IPS-18c (cell line): Measurements from ENCODE around the gene TRIM44.

ENCODE experiments used
- H3K4me3 ChIP-seq: 2 replicates; pipeline ENCODE4 v1.7.0; 2013; ENCODE audit warnings: low read depth, mild to moderate bottlenecking, low read length, moderate library complexity; ENCODE audit not compliant: insufficient read depth
- H3K9me3 ChIP-seq: one replicate; pipeline ENCODE4 v1.6.1; 2013; ENCODE audit warnings: mild to moderate bottlenecking, low read length, moderate library complexity; ENCODE audit not compliant: control insufficient read depth, insufficient read depth

Gene TRIM44

DNA sequence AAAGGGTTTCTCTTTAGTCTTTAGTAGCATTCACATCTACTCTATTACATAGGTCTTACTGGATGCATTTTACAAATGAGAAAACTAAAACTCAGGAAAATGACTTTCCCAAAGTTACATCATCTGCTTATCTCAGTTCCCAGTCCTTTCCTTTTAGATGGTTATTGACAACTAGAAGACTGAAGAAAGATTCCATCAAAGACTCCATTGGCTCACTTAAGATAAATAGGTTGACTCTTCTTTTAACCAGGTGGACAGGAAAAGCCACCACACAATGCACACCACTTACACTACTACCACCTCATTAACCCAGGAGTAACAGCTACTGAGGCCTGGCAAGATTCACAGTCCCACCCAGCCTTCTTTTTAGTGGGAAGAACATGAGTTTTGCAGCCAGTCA lies 123.6 kb downstream of the TRIM44 start:
- H3K9me3 ChIP-seq = no peaks in the 10 kb centered on the region
- no peak overlapping the region for H3K4me3 ChIP-seq

DNA sequence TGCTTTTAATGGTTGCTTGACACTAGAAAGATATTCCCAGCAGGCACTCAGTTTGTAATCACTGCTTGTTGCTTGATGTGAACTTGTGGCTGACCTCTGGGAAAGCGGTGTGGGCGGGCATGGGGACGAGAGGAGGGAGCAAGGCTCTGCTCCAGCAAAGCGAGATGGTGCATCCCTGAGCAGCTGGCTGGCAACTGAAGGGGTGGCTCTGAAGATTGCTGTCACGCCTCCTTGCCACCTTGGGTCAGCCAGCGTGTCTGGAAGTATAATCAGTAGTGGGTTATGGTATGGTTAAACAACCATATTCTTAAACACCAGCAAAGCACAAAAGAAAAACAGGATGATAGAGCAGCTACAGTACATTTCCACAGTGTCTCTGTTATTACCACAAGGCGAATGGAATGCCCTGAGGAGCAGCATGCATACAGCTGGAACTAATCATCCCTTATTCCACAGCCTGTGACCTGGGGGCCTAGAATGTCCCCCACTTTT lies 124.5 kb downstream of the TRIM44 start:
- Histone ChIP-seq H3K9me3 (no peaks in the 10 kb centered on the region), H3K4me3 (no peak overlapping the region)

- no peak overlapping the region for H3K4me3 ChIP-seq
- H3K9me3 ChIP-seq = no peaks in the 10 kb centered on the region
Observed at GRCh38 chr11:35787626-35788025, 125.1 kb downstream of the TRIM44 start.

- H3K4me3 ChIP-seq = no peak overlapping the region
- no peaks in the 10 kb centered on the region for H3K9me3 ChIP-seq
Observed at GRCh38 chr11:35791088-35791958, 128.7 kb downstream of the TRIM44 start.

DNA sequence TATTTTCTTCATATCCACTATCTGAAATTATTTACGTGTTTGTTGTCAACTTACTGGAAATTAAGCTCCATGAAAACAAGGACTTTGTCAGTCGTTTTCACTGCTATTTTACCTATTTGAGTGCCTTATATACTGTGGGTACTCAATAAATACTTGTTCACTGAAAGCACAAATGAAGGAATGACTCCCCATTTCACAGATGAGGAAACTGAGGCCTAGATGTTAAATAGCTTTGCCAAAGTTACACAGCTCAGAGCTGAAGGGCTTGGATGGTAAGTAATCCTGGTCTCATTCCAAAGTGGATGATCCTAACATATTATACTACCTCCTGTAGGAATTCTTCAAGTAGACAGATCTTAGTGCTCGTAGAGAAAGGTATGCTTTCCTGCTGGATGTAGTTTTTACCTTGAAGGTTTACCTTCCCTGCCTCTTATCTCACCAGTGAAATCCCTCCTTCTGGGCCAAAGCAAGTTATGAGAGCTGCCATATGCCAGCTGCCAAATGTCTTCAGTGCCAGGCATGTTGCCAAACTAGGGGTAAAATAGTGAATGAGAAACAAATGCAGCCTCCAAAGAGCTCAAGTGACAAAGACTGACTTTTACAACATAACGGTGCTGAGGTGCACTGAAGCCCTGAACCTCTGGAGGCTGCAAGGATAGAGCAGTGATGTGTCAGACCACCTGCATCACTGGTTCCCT lies 129.7 kb downstream of the TRIM44 start:
- Histone ChIP-seq H3K4me3 (no peak overlapping the region), H3K9me3 (no peaks in the 10 kb centered on the region)

DNA sequence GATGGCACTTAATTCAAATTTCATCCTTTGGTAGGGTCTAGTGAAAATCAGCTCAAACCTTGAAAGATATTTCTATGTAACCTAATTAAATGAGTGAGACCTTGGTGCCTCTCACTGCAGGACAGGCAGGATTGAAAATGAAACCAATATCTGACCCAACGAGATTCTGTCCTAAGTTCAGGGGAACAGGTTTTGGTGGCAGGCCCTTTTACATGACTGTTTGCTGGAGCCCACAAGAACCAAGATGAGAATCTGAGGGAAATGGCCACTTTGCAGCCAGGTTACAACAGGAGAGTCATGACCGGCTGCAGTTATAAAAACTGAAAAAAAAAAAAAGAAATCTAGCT lies 130.2 kb downstream of the TRIM44 start:
- no peak overlapping the region for H3K4me3 ChIP-seq
- H3K9me3 ChIP-seq = no peaks in the 10 kb centered on the region

DNA sequence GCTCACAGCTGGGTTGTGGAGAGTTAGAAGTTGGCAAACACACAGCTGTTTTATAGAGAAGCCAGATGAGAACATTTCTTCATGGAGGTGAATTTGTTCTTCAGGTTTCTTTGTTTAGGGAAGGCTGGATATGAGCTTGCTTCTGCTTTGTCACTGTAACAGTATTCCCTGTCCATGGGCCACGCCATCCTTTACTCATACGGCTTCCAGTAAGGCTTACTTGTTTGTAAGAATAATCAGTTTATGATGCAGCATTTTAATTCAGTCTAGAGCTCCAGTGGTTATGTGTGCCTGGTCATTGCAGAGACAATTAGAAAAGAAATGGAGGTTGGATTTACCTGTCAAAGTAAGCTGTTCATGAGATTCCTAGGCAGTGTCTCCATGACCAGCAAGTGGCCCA lies 131.8 kb downstream of the TRIM44 start:
- Histone ChIP-seq H3K4me3 (no peak overlapping the region), H3K9me3 (no peaks in the 10 kb centered on the region)

GRCh38 chr11:35794850-35795249 lies 132.3 kb downstream of the TRIM44 start:
- Histone ChIP-seq H3K9me3 (no peaks in the 10 kb centered on the region), H3K4me3 (no peak overlapping the region)

- no peaks in the 10 kb centered on the region for H3K9me3 ChIP-seq
- H3K4me3 ChIP-seq = no peak overlapping the region
Observed at GRCh38 chr11:35796562-35796961, 134.0 kb downstream of the TRIM44 start.

GRCh38 chr11:35798423-35798822 lies 135.8 kb downstream of the TRIM44 start:
- no peak overlapping the region for H3K4me3 ChIP-seq
- H3K9me3 ChIP-seq = no peaks in the 10 kb centered on the region

DNA sequence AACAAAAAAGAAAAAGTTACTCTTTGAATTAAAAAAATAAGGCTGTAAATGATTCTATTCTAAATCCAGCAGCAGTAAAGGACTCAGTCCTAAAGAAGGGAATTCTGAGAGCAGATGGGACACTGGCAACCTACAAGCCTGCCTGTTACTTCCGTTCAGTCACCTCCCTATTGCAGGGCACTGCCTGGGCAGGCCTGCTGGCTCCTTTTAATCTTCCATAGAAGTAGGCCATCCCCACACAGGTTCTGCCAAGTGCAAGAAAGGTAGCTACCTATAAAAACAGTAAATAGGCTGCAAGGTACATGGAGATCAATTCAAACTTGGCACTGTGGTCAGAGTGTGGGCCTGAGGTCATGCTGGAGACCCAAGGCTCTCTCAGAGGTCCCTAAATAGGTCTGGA lies 136.4 kb downstream of the TRIM44 start:
- Histone ChIP-seq H3K9me3 (no peaks in the 10 kb centered on the region), H3K4me3 (no peak overlapping the region)

DNA sequence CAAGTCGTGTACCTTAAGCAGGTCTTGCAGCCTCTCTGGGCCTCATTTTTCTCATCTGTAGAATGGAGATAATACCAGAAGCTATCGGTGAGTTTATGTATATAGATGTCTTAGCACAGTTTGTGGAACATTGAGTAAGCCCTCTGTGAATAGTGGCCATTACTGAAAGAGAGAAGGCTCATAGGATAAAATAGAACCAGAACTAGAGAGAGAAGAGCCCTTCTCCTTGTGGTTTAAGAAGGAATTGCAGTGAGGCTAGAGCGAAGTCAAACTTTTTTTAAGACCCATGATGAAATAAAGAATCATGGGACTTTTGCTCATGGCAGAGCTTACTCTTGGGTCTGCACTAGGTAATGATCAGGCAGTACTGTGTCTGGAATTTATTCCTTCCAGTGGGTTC lies 137.1 kb downstream of the TRIM44 start:
- H3K9me3 ChIP-seq = no peaks in the 10 kb centered on the region
- H3K4me3 ChIP-seq = no peak overlapping the region

GRCh38 chr11:35800970-35801953 lies 138.7 kb downstream of the TRIM44 start:
- Histone ChIP-seq H3K4me3 (no peak overlapping the region), H3K9me3 (no peaks in the 10 kb centered on the region)

DNA sequence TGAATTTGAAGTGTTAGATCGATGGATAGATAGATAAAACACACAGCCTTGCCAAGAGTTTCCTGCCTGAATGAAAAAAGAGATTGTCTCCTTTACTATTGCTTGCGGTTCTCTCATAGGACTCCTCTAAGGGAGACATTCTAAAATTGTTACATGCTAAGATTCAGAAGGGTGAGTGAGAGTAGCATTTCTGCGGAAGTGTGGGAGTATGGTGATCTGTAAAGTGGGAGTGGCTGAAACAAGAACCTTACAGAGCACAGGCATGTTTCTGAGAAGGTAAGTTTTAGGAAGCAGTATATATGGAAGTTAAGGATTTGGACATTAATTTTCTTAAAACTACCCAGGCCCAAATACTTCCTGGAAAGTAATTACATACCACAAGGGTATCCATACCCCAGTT lies 139.6 kb downstream of the TRIM44 start:
- no peaks in the 10 kb centered on the region for H3K9me3 ChIP-seq
- H3K4me3 ChIP-seq = no peak overlapping the region

GRCh38 chr11:35802672-35803071 lies 140.1 kb downstream of the TRIM44 start:
- Histone ChIP-seq H3K4me3 (no peak overlapping the region), H3K9me3 (no peaks in the 10 kb centered on the region)

DNA sequence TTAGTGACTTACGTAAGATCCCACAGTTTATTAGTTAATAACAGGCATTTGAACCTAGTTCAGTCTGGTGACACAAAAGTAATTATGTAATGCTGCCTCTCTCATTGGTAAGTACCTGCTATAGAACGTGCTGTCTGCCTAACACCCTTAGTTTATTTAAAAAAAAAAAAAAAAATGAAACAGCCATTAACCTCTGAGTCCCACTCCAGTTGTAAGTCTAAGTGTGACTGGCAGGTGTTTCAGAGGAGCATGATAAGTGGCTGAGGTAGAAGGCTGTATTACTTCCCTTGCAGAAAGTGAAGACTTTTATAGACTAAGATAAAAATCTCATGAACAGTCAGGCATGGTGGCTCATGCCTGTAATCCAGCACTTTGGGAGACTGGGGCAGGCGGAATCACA lies 140.5 kb downstream of the TRIM44 start:
- no peaks in the 10 kb centered on the region for H3K9me3 ChIP-seq
- no peak overlapping the region for H3K4me3 ChIP-seq

GRCh38 chr11:35804451-35805040 lies 142.0 kb downstream of the TRIM44 start:
- H3K9me3 ChIP-seq = no peaks in the 10 kb centered on the region
- H3K4me3 ChIP-seq = no peak overlapping the region
